Left hindlimb (tissue), 1 donor: ENCODE data around the gene KISS1R.
A peak's percentile ranks its signal among the peaks of the same experiment; 100 is the strongest.
"Not testable (repeated sequence)": the region's sequence is repeated elsewhere in the genome, so short reads cannot be mapped to it uniquely, and the experiment has no call there.

Experiments used
- DNase-seq: peaks from one replicate; pipeline ENCODE4 v3.0.0-alpha.2; 2018

The KISS1R gene

DNA sequence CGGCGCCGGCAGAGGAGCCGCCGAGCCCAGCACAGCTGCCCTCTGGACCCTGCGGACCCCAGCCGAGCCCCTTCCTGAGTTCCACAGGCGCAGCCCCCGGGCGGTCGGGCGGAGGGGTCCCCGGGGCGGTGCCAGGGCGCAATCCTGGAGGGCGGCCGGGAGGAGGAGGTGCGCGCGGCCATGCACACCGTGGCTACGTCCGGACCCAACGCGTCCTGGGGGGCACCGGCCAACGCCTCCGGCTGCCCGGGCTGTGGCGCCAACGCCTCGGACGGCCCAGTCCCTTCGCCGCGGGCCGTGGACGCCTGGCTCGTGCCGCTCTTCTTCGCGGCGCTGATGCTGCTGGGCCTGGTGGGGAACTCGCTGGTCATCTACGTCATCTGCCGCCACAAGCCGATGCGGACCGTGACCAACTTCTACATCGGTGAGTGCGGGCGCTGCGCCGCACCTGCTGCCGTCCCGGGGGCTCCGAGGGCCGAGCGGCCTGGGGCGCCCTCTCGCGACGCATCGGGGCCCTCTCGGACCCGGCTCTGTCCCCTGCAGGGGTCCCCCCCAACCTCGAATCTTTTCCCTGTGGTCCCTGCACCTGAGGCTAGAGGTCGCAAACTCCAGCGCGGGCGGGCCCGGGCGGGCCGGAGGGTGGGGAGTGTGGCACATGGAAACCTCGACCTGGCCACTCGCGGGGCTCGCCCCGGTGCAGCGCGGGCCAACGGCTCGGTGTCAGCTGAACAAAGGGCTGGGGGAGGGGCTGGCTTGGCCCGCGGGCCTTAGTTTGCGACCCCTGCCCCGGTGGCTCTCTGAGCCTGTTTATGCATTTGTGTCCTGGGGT lies at the start of gene KISS1R:
Gene KISS1R (plus strand): TSS at position 11 of the 829 bp plus-strand sequence. CDS start 170 bp downstream, at position 181.
- no peak for DNase-seq

- no peak for DNase-seq
Observed at GRCh38 chr19:867855-868457, 49.2 kb upstream of the KISS1R start.

- no peak for DNase-seq
Observed at GRCh38 chr19:868458-869244, 48.5 kb upstream of the KISS1R start.

DNA sequence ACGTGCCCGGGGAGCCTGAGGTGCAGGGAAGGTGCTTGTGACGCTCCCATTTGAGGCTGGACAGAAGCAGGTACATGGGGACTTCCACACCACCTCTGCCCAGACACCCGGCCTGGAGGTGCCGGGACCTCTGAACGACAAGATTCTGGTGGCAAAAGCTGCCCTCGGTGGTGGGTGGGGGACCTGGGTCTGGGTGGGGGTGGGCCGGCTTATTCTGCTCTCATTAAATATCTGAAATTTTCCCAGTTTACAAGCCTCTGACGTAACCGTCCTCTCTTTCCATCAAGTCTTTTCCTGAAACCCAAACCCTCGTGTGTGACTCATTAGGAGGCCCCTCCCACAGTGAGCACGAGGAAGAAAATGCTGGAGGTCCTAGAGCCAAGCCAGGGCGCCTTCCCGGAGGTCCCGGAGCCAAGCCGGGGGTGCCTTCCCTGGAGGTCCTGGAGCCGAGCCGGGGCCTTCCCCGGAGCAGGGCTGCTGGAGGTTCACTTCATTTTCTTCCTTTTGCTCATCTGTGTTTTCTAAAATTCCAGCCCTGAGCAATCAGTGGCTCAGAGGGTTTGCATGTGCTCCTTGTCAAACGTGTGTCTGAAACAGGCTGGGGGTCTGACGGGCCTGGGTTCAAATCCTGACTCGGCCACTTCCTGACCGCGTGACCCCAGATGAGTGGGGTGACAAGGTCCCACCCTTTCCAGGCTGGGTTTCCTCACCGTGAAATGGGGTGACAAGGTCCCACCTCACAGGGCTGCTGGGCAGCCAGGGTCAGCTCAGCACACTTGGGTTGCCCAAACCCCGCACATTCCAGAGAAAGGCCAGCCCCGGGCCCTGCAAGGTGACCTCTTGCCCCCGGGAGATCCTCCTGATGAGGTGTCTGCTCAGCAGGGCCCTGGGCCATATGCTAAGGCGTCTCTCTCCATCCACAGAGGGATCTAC lies 47.6 kb upstream of the KISS1R start:
- peak; percentile 70 for DNase-seq

- no peak for DNase-seq
Observed at GRCh38 chr19:870314-870713, 46.8 kb upstream of the KISS1R start.

- no peak for DNase-seq
Observed at GRCh38 chr19:870963-871401, 46.2 kb upstream of the KISS1R start.

DNA sequence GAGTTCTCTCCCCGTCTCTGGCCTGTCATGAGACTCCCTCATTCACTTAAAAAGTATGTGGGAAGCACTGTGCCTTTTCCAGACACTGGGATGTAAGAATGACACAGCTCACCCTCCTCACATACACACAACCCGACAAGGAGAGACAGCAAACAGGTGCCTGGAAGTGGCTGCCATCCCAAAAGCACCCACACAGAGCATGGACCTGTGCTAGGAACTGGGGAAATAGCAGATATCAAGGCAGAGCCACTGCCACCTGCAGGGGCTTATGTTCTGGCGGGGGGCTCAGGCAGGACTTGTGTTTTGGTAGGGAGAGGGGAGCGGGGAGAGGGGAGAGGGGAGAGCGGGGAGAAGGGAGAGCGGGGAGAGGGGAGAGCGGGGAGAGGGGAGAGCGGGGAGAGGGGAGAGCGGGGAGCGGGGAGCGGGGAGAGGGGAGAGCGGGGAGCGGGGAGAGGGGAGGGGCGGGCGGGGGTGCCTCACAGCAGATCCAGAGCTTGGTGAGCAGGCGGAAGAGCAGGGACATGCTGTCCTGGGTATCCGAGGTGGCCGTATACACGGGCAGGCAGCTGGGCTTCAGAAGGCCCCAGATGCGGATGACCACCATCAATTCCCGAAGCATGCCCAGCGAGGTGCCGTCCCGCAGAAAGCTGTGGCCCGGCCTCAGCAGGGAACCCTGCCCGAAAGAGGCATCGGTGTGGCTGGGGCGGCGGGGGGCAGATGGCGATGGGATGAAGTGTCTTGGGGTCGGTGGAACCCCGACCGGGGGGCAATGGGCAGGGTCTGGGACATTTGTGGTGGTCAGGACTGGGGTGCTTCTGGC lies 45.5 kb upstream of the KISS1R start:
- DNase-seq: no peak

GRCh38 chr19:872266-872951 lies 44.7 kb upstream of the KISS1R start:
- DNase-seq: no peak

- no peak for DNase-seq
Observed at GRCh38 chr19:873084-873483, 44.0 kb upstream of the KISS1R start.

GRCh38 chr19:873561-874041 lies 43.5 kb upstream of the KISS1R start:
- no peak for DNase-seq

DNA sequence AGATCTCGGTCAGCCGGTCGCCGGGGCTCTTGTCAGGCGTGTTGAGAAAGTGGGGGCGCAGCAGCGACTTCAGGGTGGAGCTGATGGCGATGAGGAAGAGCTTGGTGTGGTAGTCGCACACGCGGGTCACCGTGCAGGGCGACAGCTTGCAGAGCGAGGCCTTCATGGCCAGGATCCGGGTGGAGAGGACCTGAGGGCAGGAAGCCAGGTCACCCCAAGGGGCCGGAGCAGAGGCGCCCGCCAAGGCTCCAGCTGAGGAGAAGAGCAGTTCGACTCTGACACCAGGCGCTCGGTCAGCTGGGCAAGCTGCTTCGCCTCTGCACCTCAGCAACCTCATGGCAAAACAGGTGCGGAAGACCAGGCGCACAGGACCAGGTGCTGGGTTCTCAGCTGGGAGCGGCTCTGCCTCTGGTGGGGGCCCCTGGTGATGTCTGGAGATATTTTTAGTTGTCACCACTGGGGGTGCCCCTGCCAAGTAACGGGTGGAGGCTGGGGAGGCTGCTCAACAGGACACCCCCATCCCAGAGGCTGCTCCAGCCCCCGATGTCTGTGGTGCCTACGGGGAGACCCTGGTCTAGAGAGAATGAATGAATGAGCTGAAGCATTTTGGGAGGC lies 41.8 kb upstream of the KISS1R start:
- no peak for DNase-seq

- no peak for DNase-seq
Observed at GRCh38 chr19:876089-876488, 41.0 kb upstream of the KISS1R start.

GRCh38 chr19:876780-877314 lies 40.3 kb upstream of the KISS1R start:
- DNase-seq: no peak

DNA sequence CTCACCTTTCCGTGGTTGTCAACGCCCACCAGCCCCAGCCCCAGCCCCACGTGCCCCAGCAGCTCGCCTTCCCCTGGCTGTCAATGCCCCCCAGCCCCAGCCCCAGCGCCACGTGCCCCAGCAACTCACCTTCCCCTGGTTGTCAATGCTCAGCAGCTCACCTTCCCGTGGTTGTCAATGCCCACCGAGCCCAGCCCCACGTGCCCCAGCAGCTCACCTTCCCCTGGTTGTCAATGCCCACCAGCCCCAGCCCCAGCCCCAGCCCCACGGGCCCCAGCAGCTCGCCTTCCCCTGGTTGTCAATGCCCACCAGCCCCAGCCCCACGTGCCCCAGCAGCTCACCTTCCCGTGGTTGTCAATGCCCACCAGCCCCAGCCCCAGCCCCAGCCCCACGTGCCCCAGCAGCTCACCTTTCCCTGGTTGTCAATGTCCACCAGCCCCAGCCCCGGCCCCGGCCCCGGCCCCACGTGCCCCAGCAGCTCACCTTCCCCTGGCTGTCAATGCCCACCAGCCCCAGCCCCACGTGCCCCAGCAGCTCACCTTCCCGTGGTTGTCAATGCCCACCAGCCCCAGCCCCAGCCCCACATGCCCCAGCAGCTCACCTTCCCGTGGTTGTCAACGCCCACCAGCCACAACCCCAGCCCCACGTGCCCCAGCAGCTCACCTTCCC lies 39.0 kb upstream of the KISS1R start:
- not testable (repeated sequence) for DNase-seq

DNA sequence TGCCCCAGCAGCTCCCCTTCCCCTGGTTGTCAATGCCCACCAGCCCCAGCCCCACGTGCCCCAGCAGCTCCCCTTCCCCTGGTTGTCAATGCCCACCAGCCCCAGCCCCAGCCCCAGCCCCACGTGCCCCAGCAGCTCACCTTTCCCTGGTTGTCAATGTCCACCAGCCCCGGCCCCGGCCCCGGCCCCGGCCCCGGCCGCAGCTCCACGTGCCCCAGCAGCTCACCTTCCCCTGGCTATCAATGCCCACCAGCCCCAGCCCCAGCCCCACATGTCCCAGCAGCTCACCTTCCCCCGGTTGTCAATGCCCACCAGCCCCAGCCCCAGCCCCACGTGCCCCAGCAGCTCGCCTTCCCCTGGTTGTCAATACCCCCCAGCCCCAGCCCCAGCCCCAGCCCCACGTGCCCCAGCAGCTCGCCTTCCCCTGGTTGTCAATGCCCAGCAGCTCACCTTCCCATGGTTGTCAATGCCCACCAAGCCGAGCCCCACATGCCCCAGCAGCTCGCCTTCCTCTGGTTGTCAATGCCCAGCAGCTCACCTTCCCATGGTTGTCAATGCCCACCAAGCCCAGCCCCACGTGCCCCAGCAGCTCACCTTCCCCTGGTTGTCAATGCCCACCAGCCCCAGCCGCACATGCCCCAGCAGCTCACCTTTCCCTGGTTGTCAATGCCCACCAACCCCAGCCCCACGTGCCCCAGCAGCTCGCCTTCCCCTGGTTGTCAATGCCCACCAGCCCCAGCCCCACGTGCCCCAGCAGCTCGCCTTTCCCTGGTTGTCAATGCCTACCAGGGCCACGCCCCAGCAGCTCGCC lies 38.2 kb upstream of the KISS1R start:
- DNase-seq: not testable (repeated sequence)

DNA sequence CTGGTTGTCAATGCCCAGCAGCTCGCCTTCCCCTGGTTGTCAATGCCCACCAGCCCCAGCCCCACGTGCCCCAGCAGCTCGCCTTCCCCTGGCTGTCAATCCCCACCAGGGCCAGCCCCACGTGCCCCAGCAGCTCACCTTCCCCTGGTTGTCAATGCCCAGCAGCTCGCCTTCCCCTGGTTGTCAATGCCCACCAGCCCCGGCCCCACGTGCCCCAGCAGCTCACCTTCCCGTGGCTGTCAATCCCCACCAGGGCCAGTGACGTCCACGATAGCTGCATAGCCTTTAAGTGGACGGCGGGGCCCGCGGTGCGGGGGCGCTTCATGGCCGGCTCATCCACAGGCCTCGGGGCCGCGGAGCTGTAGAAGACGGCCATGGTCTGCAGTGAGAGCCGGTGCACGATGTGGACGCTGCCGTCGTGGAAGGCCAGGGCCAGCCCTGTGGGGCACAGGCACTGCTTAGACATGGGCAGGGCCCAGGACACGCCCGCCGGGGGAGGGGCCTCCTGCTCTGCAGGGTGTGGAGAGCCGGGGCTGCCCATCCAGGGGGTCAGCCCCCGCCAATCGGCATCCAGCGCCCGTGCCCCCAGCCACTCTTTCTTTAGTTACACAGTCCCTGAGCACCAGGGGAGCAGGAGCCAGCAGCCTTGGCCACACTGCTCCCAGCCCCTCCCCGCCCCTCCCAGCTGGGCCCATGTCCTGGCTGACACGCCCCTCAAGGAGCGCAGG lies 37.3 kb upstream of the KISS1R start:
- DNase-seq: no peak

GRCh38 chr19:881385-882071 lies 35.6 kb upstream of the KISS1R start:
- no peak for DNase-seq
